HepG2 (cell line): ENCODE measurements around the gene ARRDC1. TPM values are rescaled to one million over a fixed set of nuclear protein-coding genes. Genes with fewer than 3 reads are reported as not detected.

Experiments
- BATF2 ChIP-seq: sonication (generic); formaldehyde crosslinking; IDR thresholded peaks from 2 replicates; pipeline ENCODE4 v1.8.0; 2022; ENCODE audit warnings: mild to moderate bottlenecking, missing genetic modification reagents, moderate library complexity
- DPF2 ChIP-seq: sonication (generic); formaldehyde crosslinking; IDR thresholded peaks from 2 replicates; pipeline ENCODE4 v1.4.0; 2020; ENCODE audit warnings: mild to moderate bottlenecking, low read depth, missing genetic modification reagents, borderline replicate concordance
- EHMT2 ChIP-seq: fragments of 200-600 bp; sonication (generic); IDR thresholded peaks from 2 replicates; pipeline ENCODE4 v1.7.0; 2017; ENCODE audit warnings: antibody characterized with exemption, low read depth, low read length, borderline replicate concordance
- NPAS2 ChIP-seq: sonication (generic); formaldehyde crosslinking; IDR thresholded peaks from 2 replicates; pipeline ENCODE4 v1.8.0; 2022; ENCODE audit warnings: mild to moderate bottlenecking, missing genetic modification reagents, borderline replicate concordance
- PAF1 ChIP-seq: IDR thresholded peaks from 2 replicates; pipeline ENCODE4 v1.6.1; 2016; ENCODE audit warnings: missing genetic modification reagents, missing compliant biosample characterization
- RFXAP ChIP-seq: sonication (generic); formaldehyde crosslinking; IDR thresholded peaks from 2 replicates; pipeline ENCODE4 v1.4.0; 2020; ENCODE audit warnings: missing genetic modification reagents, borderline replicate concordance
- SNRNP70 ChIP-seq: fragments of 200-400 bp; formaldehyde crosslinking; IDR thresholded peaks from 2 replicates; pipeline ENCODE4 v1.6.1; 2017; ENCODE audit warnings: mild to moderate bottlenecking, low read depth, low read length, moderate library complexity
- ZBTB44 ChIP-seq: sonication (generic); formaldehyde crosslinking; IDR thresholded peaks from 2 replicates; pipeline ENCODE4 v1.4.0; 2020; ENCODE audit warnings: missing genetic modification reagents
- ZEB1 ChIP-seq: IDR thresholded peaks from 2 replicates; pipeline ENCODE4 v1.6.1; 2012; ENCODE audit warnings: mild to moderate bottlenecking, low read depth, inconsistent platforms; ENCODE audit not compliant: insufficient replicate concordance
- ZFP36 ChIP-seq: fragments of 150-350 bp; IDR thresholded peaks from 2 replicates; pipeline ENCODE4 v1.6.1; 2018; ENCODE audit warnings: borderline replicate concordance, low read length, low read depth; ENCODE audit not compliant: partially characterized antibody
- ZNF333 ChIP-seq: sonication (generic); formaldehyde crosslinking; IDR thresholded peaks from 2 replicates; pipeline ENCODE4 v1.4.0; 2020; ENCODE audit warnings: mild to moderate bottlenecking, missing genetic modification reagents, borderline replicate concordance
- ZNF503 ChIP-seq: sonication (generic); formaldehyde crosslinking; IDR thresholded peaks from 2 replicates; pipeline ENCODE4 v1.4.0; 2020; ENCODE audit warnings: missing genetic modification reagents
- ZNF543 ChIP-seq: sonication (generic); formaldehyde crosslinking; IDR thresholded peaks from 2 replicates; pipeline ENCODE4 v1.4.0; 2020; ENCODE audit warnings: mild to moderate bottlenecking, missing genetic modification reagents
- ZNF580 ChIP-seq: IDR thresholded peaks from 2 replicates; pipeline ENCODE4 v1.6.1; 2016; ENCODE audit warnings: low read depth, borderline replicate concordance
- ZNF646 ChIP-seq: sonication (generic); formaldehyde crosslinking; IDR thresholded peaks from 2 replicates; pipeline ENCODE4 v1.9.0; 2021; ENCODE audit warnings: mild to moderate bottlenecking, missing genetic modification reagents
- ZNF75D ChIP-seq: sonication (generic); formaldehyde crosslinking; IDR thresholded peaks from 2 replicates; pipeline ENCODE4 v1.8.1; 2023; ENCODE audit warnings: missing genetic modification reagents, mild to moderate bottlenecking, borderline replicate concordance
- ZNF772 ChIP-seq: sonication (generic); formaldehyde crosslinking; IDR thresholded peaks from 2 replicates; pipeline ENCODE4 v1.5.0; 2020; ENCODE audit warnings: mild to moderate bottlenecking, missing genetic modification reagents
- polyA plus RNA-seq, 8 experiments: library from polyadenylated mRNA; depleted of rRNA in 3 of 8; stranded (reverse) in 7 of 8; unstranded in 1 of 8; fragments of >200 nt; fragmentation: Illumina TruSeq in 4 of 8; extraction: Trizol in 4 of 8; gene quantifications; 2 replicates each; pipeline versions ENCODE4 v1.2.1 to v1.2.3, GENCODE V29; 2011 to 2016; ENCODE audit warnings: low read depth in 4 of 8, missing spikeins in 1 of 8, mixed read lengths in 1 of 8; ENCODE audit not compliant: insufficient read depth in 1 of 8
- total RNA-seq, 5 experiments: library from RNA; depleted of rRNA; stranded (reverse); fragments of >200 nt; fragmentation: Illumina TruSeq; extraction: Trizol; gene quantifications; 2 replicates each; pipeline ENCODE4 v1.2.3, GENCODE V29; 2016; ENCODE audit warnings: low read depth in 1 of 5

Gene ARRDC1
- total and polyA plus RNA-seq, 2 of the 13 experiments (the other 11 are each of a cell fraction or from before 2014, with no cell fraction given) = 21.7 to 44.4 TPM

GRCh38 chr9:137578518-137579258, 26.8 kb upstream of the ARRDC1 start, which contains the start of gene DPH7 (continued):
- 0 out of 2 replicates have a peak, but pooled peaks have one; percentile 20 for TF ChIP-seq ZNF503 (CRISPR knock-in tag)
- no peak for TF ChIP-seq ZEB1
- no peak for TF ChIP-seq ZNF75D (CRISPR knock-in tag)
- 0 out of 2 replicates have a peak, but pooled peaks have one; percentile 45 for TF ChIP-seq ZBTB44 (CRISPR knock-in tag)
- TF ChIP-seq SNRNP70 = no peak
- no peak for TF ChIP-seq ZNF646 (CRISPR knock-in tag)
- peak; percentile 78; the same call in 1 of the 2 replicates for TF ChIP-seq ZNF580 (CRISPR knock-in tag)
- TF ChIP-seq ZNF543 (CRISPR knock-in tag) = no peak; the same call in 1 of the 2 replicates
- TF ChIP-seq DPF2 (CRISPR knock-in tag) = no peak
- TF ChIP-seq BATF2 = 0 out of 2 replicates have a peak, but pooled peaks have one; percentile 61
- TF ChIP-seq EHMT2 = no peak
- no peak for TF ChIP-seq NPAS2 (CRISPR knock-in tag)
- TF ChIP-seq ZFP36 = no peak
- TF ChIP-seq PAF1 (CRISPR knock-in tag) = no peak
- peak; percentile 90; the same call in 1 of the 2 replicates for TF ChIP-seq ZNF772 (CRISPR knock-in tag)
- TF ChIP-seq ZNF333 (CRISPR knock-in tag) = peak; percentile 52; the same call in 1 of the 2 replicates
- peak; percentile 84 for TF ChIP-seq RFXAP
